ENCODE measurements around the gene CYP11A1.

The CYP11A1 gene

DNA sequence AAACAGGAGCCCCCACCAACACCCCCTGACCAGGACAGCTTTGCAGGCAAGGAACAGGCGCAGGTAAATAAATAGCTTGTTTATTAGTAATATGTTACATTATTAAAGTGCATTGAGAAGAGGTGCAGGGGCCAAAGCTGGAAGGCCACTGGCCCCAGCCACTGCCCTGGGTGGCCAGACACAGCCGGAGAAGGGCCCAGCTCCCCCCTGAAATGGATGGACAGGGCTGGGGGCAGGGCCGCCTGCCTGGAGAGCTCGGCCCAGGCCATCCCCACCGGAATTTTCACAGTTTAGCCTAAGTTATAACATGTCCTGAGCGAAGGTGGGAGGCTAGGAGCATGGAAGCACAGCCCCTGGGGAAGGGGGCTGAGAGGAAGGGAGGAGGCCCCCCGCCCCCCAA is 41.8 kb upstream of the CYP11A1 start:
- H3K4me3 ChIP-seq (ENCODE audit: insufficient read depth, low read depth, low read length): no peak overlapping the region
- peaks cover 5% of the 10 kb centered on the region for H3K36me3 ChIP-seq (ENCODE audit: control insufficient read depth, insufficient read depth, low read length)
- no peaks in the 10 kb centered on the region for H3K9me3 ChIP-seq (ENCODE audit: control insufficient read depth, low read length)
- no peaks in the 10 kb centered on the region for H3K27me3 ChIP-seq (ENCODE audit: control insufficient read depth, insufficient read depth, low read length, poor library complexity, severe bottlenecking)
- H3K27ac ChIP-seq (ENCODE audit: insufficient read depth, low read depth, low read length, poor library complexity, severe bottlenecking): no peak overlapping the region
- WGBS, 2 experiments: 83 to 90% methylated on average over 6 to 7 of the region's 7 CpGs
- peaks cover 25% of the 10 kb centered on the region for H3K4me1 ChIP-seq (ENCODE audit: control insufficient read depth, insufficient read depth, low read length)

GRCh38 chr15:74408815-74409214 is 41.4 kb upstream of the CYP11A1 start:
- Histone ChIP-seq H3K4me3 (ENCODE audit: insufficient read depth, low read depth, low read length) (no peak overlapping the region), H3K27me3 (ENCODE audit: control insufficient read depth, insufficient read depth, low read length, poor library complexity, severe bottlenecking) (no peaks in the 10 kb centered on the region), H3K4me1 (ENCODE audit: control insufficient read depth, insufficient read depth, low read length) (peaks cover 28% of the 10 kb centered on the region), H3K27ac (ENCODE audit: insufficient read depth, low read depth, low read length, poor library complexity, severe bottlenecking) (no peak overlapping the region), H3K36me3 (ENCODE audit: control insufficient read depth, insufficient read depth, low read length) (peaks cover 5% of the 10 kb centered on the region), H3K9me3 (ENCODE audit: control insufficient read depth, low read length) (no peaks in the 10 kb centered on the region)
- 84% methylated on average over 7 of the region's 7 CpGs for WGBS, 2 experiments

GRCh38 chr15:74408385-74408784 is 40.9 kb upstream of the CYP11A1 start:
- Histone ChIP-seq H3K4me3 (ENCODE audit: insufficient read depth, low read depth, low read length) (no peak overlapping the region), H3K27me3 (ENCODE audit: control insufficient read depth, insufficient read depth, low read length, poor library complexity, severe bottlenecking) (no peaks in the 10 kb centered on the region), H3K36me3 (ENCODE audit: control insufficient read depth, insufficient read depth, low read length) (peaks cover 5% of the 10 kb centered on the region), H3K9me3 (ENCODE audit: control insufficient read depth, low read length) (no peaks in the 10 kb centered on the region), H3K4me1 (ENCODE audit: control insufficient read depth, insufficient read depth, low read length) (peaks cover 31% of the 10 kb centered on the region), H3K27ac (ENCODE audit: insufficient read depth, low read depth, low read length, poor library complexity, severe bottlenecking) (no peak overlapping the region)
- WGBS, 2 experiments: 90 to 91% methylated on average over 2 of the region's 2 CpGs

- Histone ChIP-seq H3K36me3 (ENCODE audit: control insufficient read depth, insufficient read depth, low read length) (peaks cover 5% of the 10 kb centered on the region), H3K27ac (ENCODE audit: insufficient read depth, low read depth, low read length, poor library complexity, severe bottlenecking) (peak overlapping the region; percentile 47), H3K9me3 (ENCODE audit: control insufficient read depth, low read length) (no peaks in the 10 kb centered on the region), H3K27me3 (ENCODE audit: control insufficient read depth, insufficient read depth, low read length, poor library complexity, severe bottlenecking) (no peaks in the 10 kb centered on the region), H3K4me3 (ENCODE audit: insufficient read depth, low read depth, low read length) (no peak overlapping the region), H3K4me1 (ENCODE audit: control insufficient read depth, insufficient read depth, low read length) (peaks cover 31% of the 10 kb centered on the region)
- WGBS, 2 experiments: 25 to 29% methylated on average over 12 of the region's 12 CpGs
These were observed 39.7 kb upstream of the CYP11A1 start for GRCh38 chr15:74406992-74407705.

- H3K27ac ChIP-seq (ENCODE audit: insufficient read depth, low read depth, low read length, poor library complexity, severe bottlenecking): no peak overlapping the region
- H3K4me3 ChIP-seq (ENCODE audit: insufficient read depth, low read depth, low read length): no peak overlapping the region
- H3K9me3 ChIP-seq (ENCODE audit: control insufficient read depth, low read length): no peaks in the 10 kb centered on the region
- WGBS, 2 experiments: 83 to 86% methylated on average over 4 of the region's 4 CpGs
- peaks cover 31% of the 10 kb centered on the region for H3K4me1 ChIP-seq (ENCODE audit: control insufficient read depth, insufficient read depth, low read length)
- no peaks in the 10 kb centered on the region for H3K27me3 ChIP-seq (ENCODE audit: control insufficient read depth, insufficient read depth, low read length, poor library complexity, severe bottlenecking)
- peaks cover 5% of the 10 kb centered on the region for H3K36me3 ChIP-seq (ENCODE audit: control insufficient read depth, insufficient read depth, low read length)
These were observed 39.1 kb upstream of the CYP11A1 start for GRCh38 chr15:74406517-74406916.

- Histone ChIP-seq H3K27me3 (ENCODE audit: control insufficient read depth, insufficient read depth, low read length, poor library complexity, severe bottlenecking) (no peaks in the 10 kb centered on the region), H3K27ac (ENCODE audit: insufficient read depth, low read depth, low read length, poor library complexity, severe bottlenecking) (no peak overlapping the region), H3K9me3 (ENCODE audit: control insufficient read depth, low read length) (no peaks in the 10 kb centered on the region), H3K4me1 (ENCODE audit: control insufficient read depth, insufficient read depth, low read length) (peaks cover 36% of the 10 kb centered on the region), H3K36me3 (ENCODE audit: control insufficient read depth, insufficient read depth, low read length) (peaks cover 5% of the 10 kb centered on the region), H3K4me3 (ENCODE audit: insufficient read depth, low read depth, low read length) (no peak overlapping the region)
- WGBS, 2 experiments: 91 to 93% methylated on average over 7 of the region's 7 CpGs
These were observed 38.4 kb upstream of the CYP11A1 start for GRCh38 chr15:74405823-74406222.

- 90 to 93% methylated on average over 16 of the region's 16 CpGs for WGBS, 2 experiments
- Histone ChIP-seq H3K27ac (ENCODE audit: insufficient read depth, low read depth, low read length, poor library complexity, severe bottlenecking) (no peak overlapping the region), H3K9me3 (ENCODE audit: control insufficient read depth, low read length) (no peaks in the 10 kb centered on the region)
These were observed 36.6 kb upstream of the CYP11A1 start for GRCh38 chr15:74403991-74404563.

DNA sequence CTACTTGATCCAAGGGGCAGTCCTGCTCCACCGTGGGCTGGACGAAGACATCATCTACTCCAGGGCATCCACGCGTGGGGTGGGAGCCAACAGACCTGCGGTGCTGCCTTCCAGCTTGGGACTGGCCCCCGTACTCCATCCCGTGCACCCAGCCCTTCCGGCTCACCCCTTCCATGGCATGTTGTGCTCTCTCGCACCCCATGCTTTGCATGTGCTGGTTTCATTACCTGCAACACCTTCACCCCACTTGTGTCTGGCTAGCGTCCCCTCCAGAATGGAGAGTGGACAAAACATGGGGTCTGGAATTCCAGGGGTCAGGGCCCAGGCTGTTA is 36.1 kb upstream of the CYP11A1 start:
- H3K27me3 ChIP-seq (ENCODE audit: control insufficient read depth, insufficient read depth, low read length, poor library complexity, severe bottlenecking): no peaks in the 10 kb centered on the region
- no peaks in the 10 kb centered on the region for H3K36me3 ChIP-seq (ENCODE audit: control insufficient read depth, insufficient read depth, low read length)
- peaks cover 41% of the 10 kb centered on the region for H3K4me1 ChIP-seq (ENCODE audit: control insufficient read depth, insufficient read depth, low read length)
- no peak overlapping the region for H3K27ac ChIP-seq (ENCODE audit: insufficient read depth, low read depth, low read length, poor library complexity, severe bottlenecking)
- H3K4me3 ChIP-seq (ENCODE audit: insufficient read depth, low read depth, low read length): no peak overlapping the region
- H3K9me3 ChIP-seq (ENCODE audit: control insufficient read depth, low read length): no peaks in the 10 kb centered on the region
- 92 to 95% methylated on average over 10 of the region's 10 CpGs for WGBS, 2 experiments

More at GRCh38 chr15:74403991-74404563, 36.6 kb upstream of the CYP11A1 start:
- Histone ChIP-seq H3K36me3 (ENCODE audit: control insufficient read depth, insufficient read depth, low read length) (no peaks in the 10 kb centered on the region), H3K4me1 (ENCODE audit: control insufficient read depth, insufficient read depth, low read length) (peaks cover 44% of the 10 kb centered on the region), H3K4me3 (ENCODE audit: insufficient read depth, low read depth, low read length) (no peak overlapping the region), H3K27me3 (ENCODE audit: control insufficient read depth, insufficient read depth, low read length, poor library complexity, severe bottlenecking) (no peaks in the 10 kb centered on the region)

DNA sequence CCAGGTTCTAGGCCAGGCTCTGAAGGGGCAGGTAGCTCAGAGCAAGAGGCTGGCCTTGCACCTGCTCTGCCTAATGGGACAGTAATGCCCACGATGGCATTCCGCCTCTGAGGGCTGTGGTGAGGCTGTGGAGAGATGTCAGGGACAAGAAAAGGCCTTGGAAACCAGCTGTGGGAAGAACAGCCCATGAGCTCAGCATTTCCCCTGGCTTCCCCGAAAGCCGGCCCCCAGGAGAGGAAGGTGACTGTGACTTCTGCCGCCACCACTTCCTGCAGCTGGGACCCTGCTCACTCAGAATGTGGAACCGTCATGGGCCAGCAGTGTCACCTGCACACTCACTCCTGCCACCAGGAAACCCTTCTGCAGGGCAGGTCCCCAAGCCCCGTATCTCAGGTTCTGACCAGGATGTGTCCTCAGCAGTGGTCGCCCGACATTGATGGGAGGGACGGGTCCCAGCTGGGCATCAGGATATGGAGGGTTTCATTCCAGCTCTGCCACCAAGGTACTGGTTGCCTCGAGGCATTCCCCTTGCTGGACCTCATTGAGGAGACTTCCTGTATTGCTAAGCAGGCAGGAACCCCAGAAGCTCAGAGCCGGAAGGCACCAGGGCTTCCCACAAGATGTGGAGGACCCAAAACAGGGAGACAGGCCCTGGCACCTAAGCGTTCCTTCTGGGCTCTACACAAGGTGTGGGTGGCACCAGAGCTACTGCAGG is 35.6 kb upstream of the CYP11A1 start:
- WGBS, 2 experiments: 93 to 94% methylated on average over 13 of the region's 13 CpGs
- Histone ChIP-seq H3K27ac (ENCODE audit: insufficient read depth, low read depth, low read length, poor library complexity, severe bottlenecking) (no peak overlapping the region), H3K4me3 (ENCODE audit: insufficient read depth, low read depth, low read length) (no peak overlapping the region), H3K27me3 (ENCODE audit: control insufficient read depth, insufficient read depth, low read length, poor library complexity, severe bottlenecking) (no peaks in the 10 kb centered on the region), H3K36me3 (ENCODE audit: control insufficient read depth, insufficient read depth, low read length) (no peaks in the 10 kb centered on the region), H3K4me1 (ENCODE audit: control insufficient read depth, insufficient read depth, low read length) (peaks cover 36% of the 10 kb centered on the region), H3K9me3 (ENCODE audit: control insufficient read depth, low read length) (no peaks in the 10 kb centered on the region)

DNA sequence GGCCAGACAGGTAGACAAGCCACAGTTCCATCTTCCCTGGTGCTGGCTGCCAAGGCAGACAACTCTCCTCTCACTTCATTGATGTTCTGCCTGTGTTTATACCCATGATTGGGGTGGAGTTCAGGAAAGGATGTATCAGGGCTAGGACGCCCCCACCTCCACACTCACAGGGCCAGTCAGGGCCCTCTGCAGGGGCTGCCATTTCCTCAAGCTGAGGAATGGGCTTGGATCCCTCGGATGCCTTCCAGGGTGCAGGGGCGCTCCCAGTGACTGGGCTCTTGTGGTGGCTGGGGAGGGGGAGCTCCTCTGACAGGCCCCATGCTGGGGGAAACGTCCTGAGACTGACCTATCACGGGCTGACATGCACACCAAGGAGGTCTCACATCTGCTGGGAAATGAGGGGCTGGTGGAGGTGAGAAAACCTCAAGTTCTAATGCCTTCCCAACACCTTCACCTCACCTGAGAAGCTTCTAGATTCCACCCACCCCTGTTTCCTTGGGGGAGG is 34.9 kb upstream of the CYP11A1 start:
- Histone ChIP-seq H3K27me3 (ENCODE audit: control insufficient read depth, insufficient read depth, low read length, poor library complexity, severe bottlenecking) (no peaks in the 10 kb centered on the region), H3K27ac (ENCODE audit: insufficient read depth, low read depth, low read length, poor library complexity, severe bottlenecking) (no peak overlapping the region), H3K4me1 (ENCODE audit: control insufficient read depth, insufficient read depth, low read length) (peaks cover 30% of the 10 kb centered on the region), H3K4me3 (ENCODE audit: insufficient read depth, low read depth, low read length) (no peak overlapping the region), H3K9me3 (ENCODE audit: control insufficient read depth, low read length) (no peaks in the 10 kb centered on the region), H3K36me3 (ENCODE audit: control insufficient read depth, insufficient read depth, low read length) (no peaks in the 10 kb centered on the region)
- 67 to 69% methylated on average over 5 of the region's 5 CpGs for WGBS, 2 experiments
